ENCODE measurements around the gene RCBTB1. TPM values are rescaled to one million over a fixed set of nuclear protein-coding genes. Genes with fewer than 3 reads are reported as not detected.
A peak's percentile ranks its signal among the peaks of the same experiment; 100 is the strongest.
"Not testable (repeated sequence)": the region's sequence is repeated elsewhere in the genome, so short reads cannot be mapped to it uniquely, and the experiment has no call there.

Gene RCBTB1
- total RNA-seq, 1 donor from 2014 or later = 16.1 TPM

GRCh38 chr13:49615836-49616675 lies 30.7 kb upstream of the RCBTB1 start:
- H3K9me3 ChIP-seq (ENCODE audit: insufficient read depth, low read depth, low read length) = no peaks in the 10 kb centered on the region
- no peak for DNase-seq (ENCODE audit: low read depth)
- Mint-ChIP-seq H3K4me3 (ENCODE audit: unreplicated experiment) (no peak overlapping the region), H3K4me1 (ENCODE audit: low read depth, unreplicated experiment) (peaks cover 17% of the 10 kb centered on the region), H3K27ac (ENCODE audit: unreplicated experiment) (no peak overlapping the region), H3K36me3 (ENCODE audit: low read depth, unreplicated experiment) (no peaks in the 10 kb centered on the region), H3K27me3 (ENCODE audit: low read depth, unreplicated experiment) (no peaks in the 10 kb centered on the region), H3K9me3 (ENCODE audit: unreplicated experiment) (no peaks in the 10 kb centered on the region)
- no peaks in the 10 kb centered on the region for H3K4me1 ChIP-seq (ENCODE audit: insufficient read depth, low read length)
- H2AFZ ChIP-seq (ENCODE audit: low read depth, low read length) = peak overlapping the region; percentile 37
- no peaks in the 10 kb centered on the region for H3K79me2 ChIP-seq (ENCODE audit: insufficient read depth, low read length)
- no peak overlapping the region for H3K4me2 ChIP-seq (ENCODE audit: low read length)
- no peak overlapping the region for H3K9ac ChIP-seq (ENCODE audit: low read length)
- no peaks in the 10 kb centered on the region for H4K20me1 ChIP-seq (ENCODE audit: insufficient read depth, low read length)
- no peak overlapping the region for H3K4me3 ChIP-seq (ENCODE audit: insufficient read depth, low read depth, low read length)
- H3K27me3 ChIP-seq (ENCODE audit: insufficient read depth, low read length) = no peaks in the 10 kb centered on the region
- H3K27ac ChIP-seq (ENCODE audit: low read depth, low read length) = no peak overlapping the region
- H3K36me3 ChIP-seq (ENCODE audit: insufficient read depth, low read length) = no peaks in the 10 kb centered on the region
- TF ChIP-seq, protein P1, sequence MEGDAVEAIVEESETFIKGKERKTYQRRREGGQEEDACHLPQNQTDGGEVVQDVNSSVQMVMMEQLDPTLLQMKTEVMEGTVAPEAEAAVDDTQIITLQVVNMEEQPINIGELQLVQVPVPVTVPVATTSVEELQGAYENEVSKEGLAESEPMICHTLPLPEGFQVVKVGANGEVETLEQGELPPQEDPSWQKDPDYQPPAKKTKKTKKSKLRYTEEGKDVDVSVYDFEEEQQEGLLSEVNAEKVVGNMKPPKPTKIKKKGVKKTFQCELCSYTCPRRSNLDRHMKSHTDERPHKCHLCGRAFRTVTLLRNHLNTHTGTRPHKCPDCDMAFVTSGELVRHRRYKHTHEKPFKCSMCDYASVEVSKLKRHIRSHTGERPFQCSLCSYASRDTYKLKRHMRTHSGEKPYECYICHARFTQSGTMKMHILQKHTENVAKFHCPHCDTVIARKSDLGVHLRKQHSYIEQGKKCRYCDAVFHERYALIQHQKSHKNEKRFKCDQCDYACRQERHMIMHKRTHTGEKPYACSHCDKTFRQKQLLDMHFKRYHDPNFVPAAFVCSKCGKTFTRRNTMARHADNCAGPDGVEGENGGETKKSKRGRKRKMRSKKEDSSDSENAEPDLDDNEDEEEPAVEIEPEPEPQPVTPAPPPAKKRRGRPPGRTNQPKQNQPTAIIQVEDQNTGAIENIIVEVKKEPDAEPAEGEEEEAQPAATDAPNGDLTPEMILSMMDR (IDR thresholded peaks at IDR 0.05; ENCODE audit: insufficient read depth, low read depth, low read length) = no peak
- no peak for TF ChIP-seq EZH2 (IDR thresholded peaks at IDR 0.05; ENCODE audit: insufficient read depth, low read length)
- no peak for FAIRE-seq

- not testable (repeated sequence) for H3K4me3 ChIP-seq (ENCODE audit: insufficient read depth, low read depth, low read length); H2AFZ ChIP-seq (ENCODE audit: low read depth, low read length); H3K4me3 Mint-ChIP-seq (ENCODE audit: unreplicated experiment); H3K27ac Mint-ChIP-seq (ENCODE audit: unreplicated experiment); H4K20me1 ChIP-seq (ENCODE audit: insufficient read depth, low read length); H3K27me3 ChIP-seq (ENCODE audit: insufficient read depth, low read length); H3K9me3 Mint-ChIP-seq (ENCODE audit: unreplicated experiment); H3K27ac ChIP-seq (ENCODE audit: low read depth, low read length); H3K9ac ChIP-seq (ENCODE audit: low read length); H3K9me3 ChIP-seq (ENCODE audit: insufficient read depth, low read depth, low read length); H3K27me3 Mint-ChIP-seq (ENCODE audit: low read depth, unreplicated experiment); H3K4me1 ChIP-seq (ENCODE audit: insufficient read depth, low read length); DNase-seq (ENCODE audit: low read depth); H3K79me2 ChIP-seq (ENCODE audit: insufficient read depth, low read length); FAIRE-seq; H3K4me2 ChIP-seq (ENCODE audit: low read length); H3K36me3 ChIP-seq (ENCODE audit: insufficient read depth, low read length); H3K36me3 Mint-ChIP-seq (ENCODE audit: low read depth, unreplicated experiment)
- H3K4me1 Mint-ChIP-seq (ENCODE audit: low read depth, unreplicated experiment) = peaks cover 13% of the 10 kb centered on the region
Measured at GRCh38 chr13:49612042-49612441, 26.7 kb upstream of the RCBTB1 start.

DNA sequence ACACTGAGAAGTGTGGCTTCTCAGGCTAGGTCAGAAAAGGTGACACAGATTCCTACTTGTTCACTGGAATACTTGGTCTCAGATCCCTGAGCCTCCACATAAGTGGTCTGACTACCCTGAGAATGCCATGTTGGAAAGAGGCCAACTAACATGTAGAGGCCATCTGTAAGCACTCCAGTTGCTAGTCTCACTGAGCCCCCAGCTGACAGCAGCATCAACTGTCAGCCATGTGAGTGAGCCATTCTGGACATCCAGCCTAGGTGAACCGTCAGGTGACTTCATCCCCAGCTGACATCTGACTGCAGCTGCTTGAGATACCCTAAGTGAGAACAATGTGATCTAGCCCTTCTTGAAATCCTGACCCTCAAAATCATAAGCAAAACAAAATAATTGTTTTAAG lies 24.8 kb upstream of the RCBTB1 start:
- TF ChIP-seq, protein P1 (IDR thresholded peaks at IDR 0.05; ENCODE audit: insufficient read depth, low read depth, low read length) = no peak
- TF ChIP-seq EZH2 (IDR thresholded peaks at IDR 0.05; ENCODE audit: insufficient read depth, low read length) = no peak
- DNase-seq (ENCODE audit: low read depth) = no peak
- Histone ChIP-seq H3K27me3 (ENCODE audit: insufficient read depth, low read length) (no peaks in the 10 kb centered on the region), H3K4me3 (ENCODE audit: insufficient read depth, low read depth, low read length) (no peak overlapping the region), H3K36me3 (ENCODE audit: insufficient read depth, low read length) (no peaks in the 10 kb centered on the region), H4K20me1 (ENCODE audit: insufficient read depth, low read length) (no peaks in the 10 kb centered on the region), H3K27ac (ENCODE audit: low read depth, low read length) (no peak overlapping the region), H2AFZ (ENCODE audit: low read depth, low read length) (no peak overlapping the region), H3K9me3 (ENCODE audit: insufficient read depth, low read depth, low read length) (no peaks in the 10 kb centered on the region), H3K4me1 (ENCODE audit: insufficient read depth, low read length) (no peaks in the 10 kb centered on the region), H3K79me2 (ENCODE audit: insufficient read depth, low read length) (no peaks in the 10 kb centered on the region), H3K4me2 (ENCODE audit: low read length) (no peak overlapping the region), H3K9ac (ENCODE audit: low read length) (no peak overlapping the region)
- Mint-ChIP-seq H3K27me3 (ENCODE audit: low read depth, unreplicated experiment) (no peaks in the 10 kb centered on the region), H3K27ac (ENCODE audit: unreplicated experiment) (no peak overlapping the region), H3K9me3 (ENCODE audit: unreplicated experiment) (no peaks in the 10 kb centered on the region), H3K4me3 (ENCODE audit: unreplicated experiment) (no peak overlapping the region), H3K4me1 (ENCODE audit: low read depth, unreplicated experiment) (peaks cover 9% of the 10 kb centered on the region), H3K36me3 (ENCODE audit: low read depth, unreplicated experiment) (no peaks in the 10 kb centered on the region)
- no peak for FAIRE-seq

Data from astrocyte (in vitro differentiated cells and primary cell).